GM19397 (cell line): ENCODE data around the gene PPT1.

ENCODE experiments used
- ATAC-seq: cut with Tn5 transposase; IDR thresholded peaks from one replicate; pipeline ENCODE4 v1.9.1; 2021; ENCODE audit warnings: mild to moderate bottlenecking, moderate library complexity; ENCODE audit not compliant: unreplicated experiment

The PPT1 gene

DNA sequence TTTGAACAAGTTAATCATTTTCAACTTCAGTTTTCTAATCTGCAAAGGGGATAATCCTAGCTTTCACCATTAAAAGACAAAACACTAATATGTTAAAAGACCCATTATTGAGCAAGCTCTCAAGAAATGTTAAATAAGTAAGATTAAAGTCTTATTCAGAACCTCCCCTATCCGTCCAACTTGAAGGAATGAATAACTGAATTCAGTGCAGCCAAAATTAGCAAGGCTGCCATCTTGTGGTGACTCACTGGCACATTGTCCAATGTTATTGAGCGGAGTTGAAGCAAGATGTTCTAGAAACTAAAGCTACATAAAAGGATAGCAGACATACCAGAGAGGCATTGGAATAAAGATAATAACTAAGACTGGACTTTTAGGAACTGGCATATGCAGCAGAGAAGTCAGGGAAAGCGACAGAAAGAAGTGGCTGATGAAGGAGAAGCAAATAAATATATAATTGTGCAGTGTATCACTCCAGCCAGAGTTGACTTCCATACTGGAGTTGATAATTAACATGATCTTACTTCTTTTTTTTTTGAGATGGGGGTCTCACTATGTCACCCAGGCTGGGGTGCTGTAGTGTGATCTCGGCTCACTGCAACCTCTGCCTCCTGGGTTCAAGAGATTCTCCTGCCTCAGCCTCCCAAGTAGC is 64.7 kb downstream of the PPT1 start:
- ATAC-seq, result no peak

DNA sequence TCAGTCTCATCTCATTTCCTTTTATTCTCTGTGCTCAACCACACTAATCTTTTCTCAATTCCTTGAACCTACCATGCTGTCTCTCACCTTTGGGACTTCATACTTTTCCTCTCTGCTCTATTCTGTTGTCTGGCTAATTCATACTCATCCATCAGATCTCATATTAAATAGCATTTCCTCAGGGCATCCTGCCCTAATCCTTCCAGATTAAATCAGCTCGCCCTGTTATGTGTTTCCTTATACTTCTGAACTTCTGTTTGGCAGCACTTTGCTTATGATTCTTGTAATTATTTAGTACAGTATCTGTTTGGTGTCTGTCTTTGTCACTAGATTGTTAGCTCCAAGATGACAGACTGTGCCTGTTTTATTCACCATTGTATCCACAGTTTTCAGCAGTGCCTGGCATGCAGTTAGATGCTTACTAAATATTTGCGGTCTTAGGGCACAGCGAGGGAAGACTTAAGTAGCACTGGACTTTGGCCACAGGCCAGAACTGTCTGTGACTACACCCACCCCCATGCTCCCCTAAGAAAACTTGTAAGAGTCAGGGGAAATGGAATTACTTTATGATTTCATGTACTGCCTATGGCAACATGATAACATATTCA is 66.4 kb downstream of the PPT1 start:
- ATAC-seq, result no peak

DNA sequence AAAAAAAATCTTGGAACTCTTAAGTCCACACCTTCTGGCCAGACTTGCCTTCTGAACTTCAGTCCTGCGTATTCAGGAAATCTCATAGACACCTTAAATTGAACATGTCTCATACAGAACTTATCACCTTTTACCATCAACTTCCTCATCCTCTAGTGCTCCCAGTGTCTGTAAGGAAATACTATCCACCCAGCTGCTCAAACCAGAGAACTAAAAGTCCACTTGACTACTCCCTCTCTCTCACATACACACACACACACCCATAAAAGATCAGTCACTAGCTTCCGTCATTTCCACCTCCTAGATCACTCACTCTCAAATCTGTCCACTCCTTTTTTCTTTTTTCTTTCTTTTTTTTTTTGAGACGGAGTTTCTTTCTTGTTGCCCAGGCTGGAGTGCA is 67.4 kb downstream of the PPT1 start:
- ATAC-seq, result no peak

DNA sequence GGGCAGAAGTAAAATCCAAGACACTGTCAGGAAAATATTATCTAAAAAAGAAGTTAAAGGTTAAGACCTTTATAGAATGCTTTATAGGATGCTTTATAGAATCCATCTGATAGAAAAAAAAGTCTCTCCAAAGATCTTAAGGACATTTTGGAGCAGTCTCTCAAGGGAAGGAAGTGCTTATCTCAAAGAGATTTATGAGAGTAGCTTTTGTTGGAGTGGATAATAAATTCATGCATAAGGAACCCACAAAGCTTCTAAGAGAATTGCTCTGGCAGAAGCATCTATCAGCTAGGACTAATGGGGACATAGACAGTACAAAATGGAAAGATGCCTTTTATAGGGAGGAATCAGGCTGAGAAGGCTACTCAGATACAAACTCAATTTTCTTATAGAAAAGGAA is 69.4 kb downstream of the PPT1 start:
- no peak for ATAC-seq

DNA sequence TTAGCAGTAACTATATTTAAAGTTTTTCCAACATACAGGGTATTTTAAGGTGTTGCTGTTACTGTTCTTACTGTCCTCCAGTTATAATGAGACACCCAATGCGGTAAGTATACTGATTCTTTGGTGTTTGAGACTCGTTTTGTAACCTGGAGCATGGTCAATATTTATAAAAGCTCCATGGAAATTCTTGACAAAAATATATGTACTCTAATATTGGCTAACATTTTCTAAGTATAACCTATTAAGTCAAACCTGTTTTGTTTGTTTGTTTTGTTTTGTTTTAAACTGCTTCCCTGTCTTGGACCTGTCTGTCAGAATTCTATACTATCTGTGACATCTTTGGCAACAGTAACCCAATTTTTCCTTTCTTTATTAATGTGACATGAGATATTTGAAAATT is 72.4 kb downstream of the PPT1 start:
- no peak for ATAC-seq

DNA sequence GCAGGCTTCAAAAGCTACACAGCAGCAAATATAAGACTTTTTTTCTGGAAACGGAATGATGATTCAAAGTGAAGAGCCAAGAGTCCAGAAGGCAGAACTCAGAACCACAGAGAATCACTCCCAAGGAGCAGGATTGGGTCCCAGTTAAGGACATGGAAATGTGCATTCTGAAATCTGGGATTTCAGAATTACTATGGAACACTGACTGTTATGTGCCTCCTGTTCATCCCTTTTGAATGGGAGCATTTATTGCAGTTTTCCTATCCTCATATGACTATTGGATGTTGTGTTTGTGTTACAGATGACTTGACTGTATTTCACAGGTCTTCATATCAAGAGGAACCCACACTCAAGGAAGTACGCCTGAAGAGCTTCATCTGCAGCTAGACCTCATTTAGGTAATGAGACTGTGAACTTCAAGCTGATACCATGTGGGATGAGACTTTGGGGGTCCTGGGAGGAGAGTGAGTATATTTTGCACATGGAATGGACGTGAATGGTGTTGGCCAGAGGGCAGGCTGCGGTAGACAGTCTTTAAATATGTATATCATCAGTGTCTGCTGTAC is 73.6 kb downstream of the PPT1 start:
- no peak for ATAC-seq
